Subcutaneous adipose tissue (tissue), 4 donors: ENCODE measurements around the gene GGA1. TPM values are rescaled to one million over a fixed set of nuclear protein-coding genes. Genes with fewer than 3 reads are reported as not detected.

Experiments
- total RNA-seq, 4 donors: library from RNA; depleted of rRNA; stranded (reverse); fragments of >200 nt; gene quantifications; one replicate each; pipeline ENCODE4 v1.1.0, GENCODE V29; 2016
- TF ChIP-seq, protein P1 (sequence below): fragments of 450-650 bp; IDR thresholded peaks from one replicate; pipeline ENCODE4 v1.5.1; 2016; ENCODE audit warnings: low read depth, mild to moderate bottlenecking, control low read depth, antibody characterized with exemption, moderate library complexity

GGA1 gene
- total RNA-seq, 4 donors from 2014 or later, result 13.7 to 48.8 (median 35.5) TPM

DNA sequence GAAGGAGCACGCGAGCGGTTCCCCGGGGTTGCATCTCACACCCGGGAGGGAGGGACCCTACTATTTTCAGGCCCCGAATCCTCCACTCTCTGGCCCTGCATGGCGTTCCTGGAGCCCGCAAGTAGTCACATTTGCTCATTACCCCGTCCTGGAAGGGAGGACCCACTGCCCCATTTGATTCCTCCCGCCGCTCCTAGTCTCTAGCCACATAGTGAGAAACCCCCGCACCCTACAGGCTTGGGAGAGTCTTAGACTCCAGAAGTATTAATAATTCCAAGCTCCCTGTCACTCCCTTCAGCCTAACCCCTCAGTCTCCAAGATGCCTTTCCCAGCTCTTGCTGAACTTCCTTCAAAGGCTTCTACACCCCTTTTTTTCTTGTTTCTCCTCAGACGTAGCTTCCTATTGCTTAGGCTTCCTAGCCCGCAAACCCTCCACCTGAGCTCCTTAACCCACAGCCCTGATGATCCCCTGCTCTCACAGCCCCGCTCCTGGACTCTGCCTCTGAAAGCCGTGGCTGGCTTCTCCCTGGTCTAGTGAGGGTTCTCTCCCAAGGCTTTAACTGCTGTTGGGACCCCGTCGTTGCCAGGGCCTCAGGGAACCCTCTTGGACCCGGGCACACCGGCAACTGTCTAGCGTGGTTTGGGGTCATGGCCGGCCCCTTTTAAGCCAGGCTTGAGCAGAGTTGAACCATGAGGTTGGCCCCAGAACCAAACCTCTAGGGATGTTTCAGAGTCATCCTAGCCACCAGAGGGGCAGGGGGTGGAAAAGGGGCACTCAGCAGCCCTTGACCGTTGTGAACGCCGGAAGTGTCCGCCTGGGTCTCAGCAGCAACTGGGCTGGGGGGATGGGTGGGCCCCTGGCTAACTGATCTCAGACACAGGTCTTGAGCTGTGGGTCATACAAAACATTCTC lies 862 bp downstream of the GGA1 start:
- TF ChIP-seq, protein P1, sequence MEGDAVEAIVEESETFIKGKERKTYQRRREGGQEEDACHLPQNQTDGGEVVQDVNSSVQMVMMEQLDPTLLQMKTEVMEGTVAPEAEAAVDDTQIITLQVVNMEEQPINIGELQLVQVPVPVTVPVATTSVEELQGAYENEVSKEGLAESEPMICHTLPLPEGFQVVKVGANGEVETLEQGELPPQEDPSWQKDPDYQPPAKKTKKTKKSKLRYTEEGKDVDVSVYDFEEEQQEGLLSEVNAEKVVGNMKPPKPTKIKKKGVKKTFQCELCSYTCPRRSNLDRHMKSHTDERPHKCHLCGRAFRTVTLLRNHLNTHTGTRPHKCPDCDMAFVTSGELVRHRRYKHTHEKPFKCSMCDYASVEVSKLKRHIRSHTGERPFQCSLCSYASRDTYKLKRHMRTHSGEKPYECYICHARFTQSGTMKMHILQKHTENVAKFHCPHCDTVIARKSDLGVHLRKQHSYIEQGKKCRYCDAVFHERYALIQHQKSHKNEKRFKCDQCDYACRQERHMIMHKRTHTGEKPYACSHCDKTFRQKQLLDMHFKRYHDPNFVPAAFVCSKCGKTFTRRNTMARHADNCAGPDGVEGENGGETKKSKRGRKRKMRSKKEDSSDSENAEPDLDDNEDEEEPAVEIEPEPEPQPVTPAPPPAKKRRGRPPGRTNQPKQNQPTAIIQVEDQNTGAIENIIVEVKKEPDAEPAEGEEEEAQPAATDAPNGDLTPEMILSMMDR, result no peak

GRCh38 chr22:37610480-37611129 lies 2.0 kb downstream of the GGA1 start:
- TF ChIP-seq, protein P1, result no peak

- TF ChIP-seq, protein P1, result no peak
These were observed 2.6 kb downstream of the GGA1 start for GRCh38 chr22:37611207-37611606.

DNA sequence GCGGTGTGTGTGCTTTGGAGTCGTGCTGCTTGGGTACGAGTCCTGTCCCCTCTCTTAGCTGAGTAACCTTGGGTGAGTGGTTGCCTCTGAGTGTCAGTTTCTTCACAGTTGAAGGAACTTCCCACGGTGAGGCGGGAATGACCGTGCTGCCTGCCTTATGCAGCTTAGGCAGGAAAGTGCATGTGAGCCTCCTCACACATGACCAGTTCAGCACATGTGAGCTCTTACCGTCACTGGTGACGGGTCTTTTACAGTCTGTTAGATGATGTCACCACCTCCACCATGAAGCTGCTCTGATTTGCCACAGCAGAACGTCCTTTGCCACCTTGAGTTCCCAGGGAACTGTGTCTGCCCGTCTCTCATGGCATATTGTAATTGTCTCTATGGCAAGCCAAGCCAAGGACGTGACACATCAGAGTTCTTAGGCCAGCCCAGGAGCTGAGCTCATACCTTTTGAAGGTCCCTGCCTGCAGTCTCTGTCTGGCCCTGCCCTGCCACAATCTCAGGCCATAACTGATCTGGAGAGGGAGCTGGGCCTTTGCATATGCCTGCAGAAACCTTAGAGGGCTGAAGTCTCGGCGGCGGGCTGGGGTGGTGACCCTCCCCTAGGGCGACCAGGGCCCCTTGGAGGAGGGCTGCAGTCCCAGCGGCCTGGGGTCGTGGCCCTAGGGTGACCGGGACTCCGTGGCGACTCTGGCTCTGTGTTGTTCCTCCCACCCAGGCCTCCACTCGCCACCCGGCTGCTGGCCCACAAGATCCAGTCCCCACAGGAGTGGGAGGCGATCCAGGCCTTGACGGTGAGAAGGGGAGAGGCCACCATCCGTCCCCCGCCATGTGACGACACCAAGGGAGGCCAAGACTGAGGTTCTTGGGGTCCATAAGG lies 7.8 kb downstream of the GGA1 start:
- TF ChIP-seq, protein P1, result no peak

DNA sequence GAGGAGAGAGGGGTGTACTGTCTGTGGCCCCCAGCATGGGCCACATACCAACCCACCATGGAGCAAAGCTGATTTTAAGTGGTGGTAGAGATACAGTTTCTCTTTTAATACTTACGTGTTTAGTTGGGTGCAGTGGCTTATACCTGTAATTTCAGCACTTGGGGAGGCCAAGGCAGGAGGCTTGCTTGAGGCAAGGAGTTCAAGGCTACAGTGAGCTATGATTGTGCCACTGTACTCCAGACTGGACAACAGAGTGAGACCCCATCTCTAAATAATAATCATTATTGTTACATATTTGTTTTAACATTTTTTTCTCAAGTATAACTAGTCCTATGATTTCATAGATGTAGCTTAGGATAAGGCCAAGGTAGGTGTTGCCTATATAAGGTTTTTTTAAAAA lies 8.8 kb downstream of the GGA1 start:
- TF ChIP-seq, protein P1, result no peak

- TF ChIP-seq, protein P1, result no peak
These were observed 9.5 kb downstream of the GGA1 start for GRCh38 chr22:37618072-37618656.
